Measurements from ENCODE around the gene LRCH1.
A peak's percentile ranks its signal among the peaks of the same experiment; 100 is the strongest.

DNA sequence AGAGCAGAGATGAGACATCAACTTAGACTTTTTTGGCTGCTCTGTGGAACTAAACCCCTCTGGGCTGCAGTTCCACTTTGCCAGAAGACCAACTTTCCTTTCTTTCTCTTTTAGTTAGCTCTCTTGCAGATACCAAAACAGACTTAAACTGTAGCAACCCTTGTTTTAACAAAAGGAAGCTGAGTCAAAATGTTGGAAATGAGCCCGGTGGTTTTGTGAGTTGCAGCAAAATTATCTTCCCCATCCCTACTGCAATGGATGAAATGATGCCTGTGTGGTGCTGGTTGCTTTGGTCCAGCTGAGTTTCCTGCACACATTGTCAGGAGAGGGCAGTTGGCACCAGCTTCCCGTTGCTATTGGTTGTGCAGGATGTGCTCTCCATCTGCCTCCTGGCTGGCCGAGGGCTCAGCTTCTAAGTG, 115.3 kb downstream of the LRCH1 start:
- TF ChIP-seq, protein P1, sequence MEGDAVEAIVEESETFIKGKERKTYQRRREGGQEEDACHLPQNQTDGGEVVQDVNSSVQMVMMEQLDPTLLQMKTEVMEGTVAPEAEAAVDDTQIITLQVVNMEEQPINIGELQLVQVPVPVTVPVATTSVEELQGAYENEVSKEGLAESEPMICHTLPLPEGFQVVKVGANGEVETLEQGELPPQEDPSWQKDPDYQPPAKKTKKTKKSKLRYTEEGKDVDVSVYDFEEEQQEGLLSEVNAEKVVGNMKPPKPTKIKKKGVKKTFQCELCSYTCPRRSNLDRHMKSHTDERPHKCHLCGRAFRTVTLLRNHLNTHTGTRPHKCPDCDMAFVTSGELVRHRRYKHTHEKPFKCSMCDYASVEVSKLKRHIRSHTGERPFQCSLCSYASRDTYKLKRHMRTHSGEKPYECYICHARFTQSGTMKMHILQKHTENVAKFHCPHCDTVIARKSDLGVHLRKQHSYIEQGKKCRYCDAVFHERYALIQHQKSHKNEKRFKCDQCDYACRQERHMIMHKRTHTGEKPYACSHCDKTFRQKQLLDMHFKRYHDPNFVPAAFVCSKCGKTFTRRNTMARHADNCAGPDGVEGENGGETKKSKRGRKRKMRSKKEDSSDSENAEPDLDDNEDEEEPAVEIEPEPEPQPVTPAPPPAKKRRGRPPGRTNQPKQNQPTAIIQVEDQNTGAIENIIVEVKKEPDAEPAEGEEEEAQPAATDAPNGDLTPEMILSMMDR (IDR thresholded peaks at IDR 0.05; ENCODE audit: low read depth, low read length, missing input control) = no peak
- peak in 1 of 2 donors; percentile 18 for TF ChIP-seq RAD21 (IDR thresholded peaks at IDR 0.05)
- TF ChIP-seq, protein P2, sequence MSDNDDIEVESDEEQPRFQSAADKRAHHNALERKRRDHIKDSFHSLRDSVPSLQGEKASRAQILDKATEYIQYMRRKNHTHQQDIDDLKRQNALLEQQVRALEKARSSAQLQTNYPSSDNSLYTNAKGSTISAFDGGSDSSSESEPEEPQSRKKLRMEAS (IDR thresholded peaks at IDR 0.05) = no peak
- no peak for TF ChIP-seq GABPA (IDR thresholded peaks at IDR 0.05 in 1 of 2, conservative IDR thresholded peaks at IDR 0.05 in 1 of 2)
- TF ChIP-seq HNF4A (conservative IDR thresholded peaks at IDR 0.05) = no peak
- no peak for TF ChIP-seq JUND (IDR thresholded peaks at IDR 0.05)
- no peak for TF ChIP-seq RXRA (IDR thresholded peaks at IDR 0.05)
- no peak for TF ChIP-seq EGR1 (IDR thresholded peaks at IDR 0.05; ENCODE audit: low read depth in 2 of 2)
- no peak for TF ChIP-seq SP1 (IDR thresholded peaks at IDR 0.05)
- no peak for TF ChIP-seq FOXA1 (IDR thresholded peaks at IDR 0.05)
